Measurements from ENCODE around the gene WDFY1.

DNA sequence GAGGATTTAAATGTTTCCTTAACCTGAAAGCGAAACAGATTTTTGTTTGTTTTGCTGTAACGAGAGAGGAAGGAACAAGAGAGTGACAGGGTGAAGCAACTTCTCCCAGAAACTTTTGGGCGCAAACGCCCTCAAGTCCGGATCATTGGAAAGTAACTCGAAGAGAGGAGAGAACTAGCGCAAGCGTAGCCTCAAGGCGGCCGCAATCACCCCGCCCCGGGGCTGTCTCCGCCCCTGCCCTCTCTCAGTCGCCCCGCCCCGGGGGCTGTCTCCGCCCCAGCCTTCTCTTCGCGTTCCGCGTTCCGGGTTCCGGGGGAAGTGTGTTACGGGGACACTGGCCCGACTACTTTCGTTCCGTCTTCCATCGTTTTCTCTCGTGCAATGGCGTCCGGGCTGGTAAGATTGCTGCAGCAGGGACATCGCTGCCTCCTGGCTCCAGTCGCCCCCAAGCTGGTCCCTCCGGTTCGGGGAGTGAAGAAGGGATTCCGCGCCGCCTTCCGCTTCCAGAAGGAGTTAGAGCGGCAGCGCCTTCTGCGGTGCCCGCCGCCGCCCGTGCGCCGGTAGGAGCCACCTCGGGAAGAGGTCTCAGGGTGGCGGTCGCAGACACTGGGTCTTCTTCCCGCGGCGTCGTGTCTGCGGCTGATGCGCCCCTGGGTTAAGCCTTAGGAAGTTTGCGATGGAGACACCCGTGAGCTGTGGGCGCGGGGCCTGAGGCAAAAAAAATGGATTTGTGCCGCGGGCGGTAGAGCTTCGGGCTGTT is 12.1 kb upstream of the WDFY1 start, which contains the start of gene MRPL44:
- TF ChIP-seq, protein P1, sequence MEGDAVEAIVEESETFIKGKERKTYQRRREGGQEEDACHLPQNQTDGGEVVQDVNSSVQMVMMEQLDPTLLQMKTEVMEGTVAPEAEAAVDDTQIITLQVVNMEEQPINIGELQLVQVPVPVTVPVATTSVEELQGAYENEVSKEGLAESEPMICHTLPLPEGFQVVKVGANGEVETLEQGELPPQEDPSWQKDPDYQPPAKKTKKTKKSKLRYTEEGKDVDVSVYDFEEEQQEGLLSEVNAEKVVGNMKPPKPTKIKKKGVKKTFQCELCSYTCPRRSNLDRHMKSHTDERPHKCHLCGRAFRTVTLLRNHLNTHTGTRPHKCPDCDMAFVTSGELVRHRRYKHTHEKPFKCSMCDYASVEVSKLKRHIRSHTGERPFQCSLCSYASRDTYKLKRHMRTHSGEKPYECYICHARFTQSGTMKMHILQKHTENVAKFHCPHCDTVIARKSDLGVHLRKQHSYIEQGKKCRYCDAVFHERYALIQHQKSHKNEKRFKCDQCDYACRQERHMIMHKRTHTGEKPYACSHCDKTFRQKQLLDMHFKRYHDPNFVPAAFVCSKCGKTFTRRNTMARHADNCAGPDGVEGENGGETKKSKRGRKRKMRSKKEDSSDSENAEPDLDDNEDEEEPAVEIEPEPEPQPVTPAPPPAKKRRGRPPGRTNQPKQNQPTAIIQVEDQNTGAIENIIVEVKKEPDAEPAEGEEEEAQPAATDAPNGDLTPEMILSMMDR (IDR thresholded peaks at IDR 0.05; ENCODE audit: low read depth, low read length): no peak
- peak; percentile 67 for TF ChIP-seq POLR2A (IDR thresholded peaks at IDR 0.05; ENCODE audit: extremely low read depth, insufficient read length)
- TF ChIP-seq, protein P2, sequence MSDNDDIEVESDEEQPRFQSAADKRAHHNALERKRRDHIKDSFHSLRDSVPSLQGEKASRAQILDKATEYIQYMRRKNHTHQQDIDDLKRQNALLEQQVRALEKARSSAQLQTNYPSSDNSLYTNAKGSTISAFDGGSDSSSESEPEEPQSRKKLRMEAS (IDR thresholded peaks at IDR 0.05; ENCODE audit: low read depth, low read length): peak; percentile 66
- TF ChIP-seq MYC (IDR thresholded peaks at IDR 0.05; ENCODE audit: low read depth, low read length): peak; percentile 86; the same call in 1 of the 2 replicates

All from NB4 (cell line).